Tibial nerve (tissue), 4 donors: ENCODE data around the gene USO1.

ENCODE experiments used
- CTCF ChIP-seq, 5 experiments: fragments of 200-600 bp in 3 of 5; fragments of 450-650 bp in 2 of 5; sonication (generic) in 3 of 5; IDR thresholded peaks; one replicate each; pipeline ENCODE4 v1.5.1; 2016 to 2019; ENCODE audit warnings: antibody characterized with exemption in 5 of 5, mild to moderate bottlenecking in 3 of 5, moderate library complexity in 2 of 5
- EP300 ChIP-seq, 2 donors: sonication (generic); formaldehyde crosslinking; IDR thresholded peaks; one replicate each; pipeline ENCODE4 v1.6.1; 2017; ENCODE audit warnings: antibody characterized with exemption in 2 of 2, mild to moderate bottlenecking in 1 of 2
- POLR2A ChIP-seq, 2 donors: fragments of 450-650 bp; IDR thresholded peaks; one replicate each; pipeline ENCODE4 v1.6.1; 2017; ENCODE audit warnings: antibody characterized with exemption in 2 of 2, mild to moderate bottlenecking in 2 of 2, moderate library complexity in 2 of 2

GRCh38 chr4:75714704-75715103 is 9.7 kb upstream of the USO1 start:
- TF ChIP-seq CTCF (IDR thresholded peaks at IDR 0.05), result no peak
- no peak for TF ChIP-seq POLR2A (IDR thresholded peaks at IDR 0.05)
- TF ChIP-seq EP300 (IDR thresholded peaks at IDR 0.05), result no peak
